Mucosa of descending colon (tissue), 3 donors: ENCODE measurements around the gene CCDC97. TPM values are rescaled to one million over a fixed set of nuclear protein-coding genes. Genes with fewer than 3 reads are reported as not detected.

Source experiments
- ATAC-seq: fragments of 200-7000 bp; cut with Tn5 transposase; one replicate; pipeline ENCODE4 v1.9.1; 2020; ENCODE audit warnings: mild to moderate bottlenecking, moderate library complexity
- DNase-seq, 3 donors: peaks; one replicate each; pipeline ENCODE4 v3.0.0-alpha.2; 2020
- H3K36me3 ChIP-seq: fragments of 200-600 bp; one replicate; pipeline ENCODE4 v1.8.0; 2021; ENCODE audit warnings: low read depth, mild to moderate bottlenecking
- H3K4me1 ChIP-seq: fragments of 200-600 bp; one replicate; pipeline ENCODE4 v1.8.0; 2021; ENCODE audit warnings: low read depth, mild to moderate bottlenecking
- H3K4me3 ChIP-seq: fragments of 200-600 bp; one replicate; pipeline ENCODE4 v1.8.0; 2021; ENCODE audit warnings: mild to moderate bottlenecking
- H3K9me3 ChIP-seq: fragments of 200-600 bp; one replicate; pipeline ENCODE4 v1.8.0; 2021; ENCODE audit warnings: mild to moderate bottlenecking
- intact Hi-C, 2 donors: fragments of 100-400 bp; cut with DNase I in 1 of 2; cut with micrococcal nuclease in 1 of 2; formaldehyde crosslinking; loops; one replicate each; pipeline versions ENCODE4 v1.11.0 to v1.11.1; 2022; cut with DNase I, micrococcal nuclease
- long read RNA-seq, 2 donors: library from polyadenylated mRNA; unstranded; transcript quantifications; one replicate each; pipeline ENCODE4 v2.0.0, GENCODE V29; 2019 to 2021
- total RNA-seq, 3 donors: library from RNA; stranded (reverse); fragmentation: NEBNext Ultra II Directional in 2 of 3; extraction: Animal tissue kit (Norgen Biotek cat#: 25700) in 2 of 3; gene quantifications; one replicate each; pipeline versions ENCODE4 v1.2.1 to v1.2.4, GENCODE V29; 2021 to 2023
- TF ChIP-seq, protein P1 (sequence below): fragments of 200-600 bp; IDR thresholded peaks from one replicate; pipeline ENCODE4 v1.8.0; 2022; ENCODE audit warnings: antibody characterized with exemption, mild to moderate bottlenecking
- donor health status: DM: no; HTN: no; CAD: no; lungs with moderate emphysema.
- donor health status: DM: no; HTN: no; CAD: no.
- donor health status: DM: no; HTN: yes; CAD: no.

The CCDC97 gene
- 10 to 100 TPM; 26.2 to 29.6 (median 27.0) TPM for total RNA-seq
- long read RNA-seq, donor 1, transcript CCDC97-201 (5 exons, 3,322 nt): major isoform, 7 of 34 reads
- long read RNA-seq, donor 1, partial matches to known transcripts: 6 of 34 reads
- long read RNA-seq, donor 1, other reads (novel, unspliced or antisense): 21 of 34 reads
- long read RNA-seq, donor 2, partial matches to known transcripts: 1 of 6 reads
- long read RNA-seq, donor 2, other reads (novel, unspliced or antisense): 3 of 6 reads

- no peaks in the 10 kb centered on the region for H3K36me3 ChIP-seq
- no peaks in the 10 kb centered on the region for H3K9me3 ChIP-seq
- H3K4me3 ChIP-seq: peak within 1 kb of the TSS; percentile 44
- H3K4me1 ChIP-seq: peaks cover 23% of the 10 kb centered on the region
- peak; percentile 86 for ATAC-seq
- intact Hi-C loops: no loop called here
- peak; percentile 86 to 92 (median 91) for DNase-seq
- TF ChIP-seq, protein P1, sequence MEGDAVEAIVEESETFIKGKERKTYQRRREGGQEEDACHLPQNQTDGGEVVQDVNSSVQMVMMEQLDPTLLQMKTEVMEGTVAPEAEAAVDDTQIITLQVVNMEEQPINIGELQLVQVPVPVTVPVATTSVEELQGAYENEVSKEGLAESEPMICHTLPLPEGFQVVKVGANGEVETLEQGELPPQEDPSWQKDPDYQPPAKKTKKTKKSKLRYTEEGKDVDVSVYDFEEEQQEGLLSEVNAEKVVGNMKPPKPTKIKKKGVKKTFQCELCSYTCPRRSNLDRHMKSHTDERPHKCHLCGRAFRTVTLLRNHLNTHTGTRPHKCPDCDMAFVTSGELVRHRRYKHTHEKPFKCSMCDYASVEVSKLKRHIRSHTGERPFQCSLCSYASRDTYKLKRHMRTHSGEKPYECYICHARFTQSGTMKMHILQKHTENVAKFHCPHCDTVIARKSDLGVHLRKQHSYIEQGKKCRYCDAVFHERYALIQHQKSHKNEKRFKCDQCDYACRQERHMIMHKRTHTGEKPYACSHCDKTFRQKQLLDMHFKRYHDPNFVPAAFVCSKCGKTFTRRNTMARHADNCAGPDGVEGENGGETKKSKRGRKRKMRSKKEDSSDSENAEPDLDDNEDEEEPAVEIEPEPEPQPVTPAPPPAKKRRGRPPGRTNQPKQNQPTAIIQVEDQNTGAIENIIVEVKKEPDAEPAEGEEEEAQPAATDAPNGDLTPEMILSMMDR: no peak
Observed at GRCh38 chr19:41310033-41310831, at the start of gene CCDC97. TSS of gene CCDC97 (plus strand) at chr19:41310172. CDS start at chr19:41310311, 139 bp downstream.

GRCh38 chr19:41261474-41262190 is 48.3 kb upstream of the CCDC97 start:
- TF ChIP-seq, protein P1: no peak
- intact Hi-C loops: loop anchor here in 1 of 2 donors (5.0 kb wide), 1 partner anchor 59 kb away; no protein-coding TSS in a partner anchor
- Histone ChIP-seq H3K4me1 (peaks cover 22% of the 10 kb centered on the region), H3K9me3 (no peaks in the 10 kb centered on the region), H3K36me3 (peaks cover 12% of the 10 kb centered on the region), H3K4me3 (peak overlapping the region; percentile 77)
- ATAC-seq: no peak
- DNase-seq: peak in 1 of 3 donors; percentile 60

- Histone ChIP-seq H3K9me3 (no peaks in the 10 kb centered on the region), H3K4me3 (peak overlapping the region; percentile 77), H3K4me1 (peaks cover 27% of the 10 kb centered on the region), H3K36me3 (peaks cover 12% of the 10 kb centered on the region)
- peak; percentile 76 to 82 (median 79) for DNase-seq
- intact Hi-C loops: loop anchor here in 1 of 2 donors (5.0 kb wide), 1 partner anchor 61 kb away; no protein-coding TSS in a partner anchor
- TF ChIP-seq, protein P1: no peak
- peak; percentile 18 for ATAC-seq
Observed at GRCh38 chr19:41263042-41263849, 46.7 kb upstream of the CCDC97 start.

GRCh38 chr19:41263850-41264580 is 46.0 kb upstream of the CCDC97 start, which contains the start of gene HNRNPUL1:
TSS of gene HNRNPUL1 (plus strand) at chr19:41264372. CDS start at chr19:41264504, 132 bp downstream.
- Histone ChIP-seq H3K4me3 (peak within 1 kb of the TSS; percentile 77), H3K9me3 (no peaks in the 10 kb centered on the region), H3K4me1 (peaks cover 27% of the 10 kb centered on the region), H3K36me3 (peaks cover 12% of the 10 kb centered on the region)
- TF ChIP-seq, protein P1: no peak
- ATAC-seq (peak; percentile 80), DNase-seq (peak; percentile 98 to 99 (median 99))
- intact Hi-C loops: loop anchor here in 1 of 2 donors (5.0 kb wide), 1 partner anchor 62 kb away; no protein-coding TSS in a partner anchor
